NT2/D1 (cell line): ENCODE data around the gene SEL1L3.

Source experiments
- SUZ12 ChIP-seq: IDR thresholded peaks from 2 replicates; pipeline ENCODE4 v1.6.1; 2011; ENCODE audit not compliant: insufficient read length, insufficient read depth; ENCODE audit errors: extremely low read depth
- YY1 ChIP-seq: IDR thresholded peaks from 2 replicates; pipeline ENCODE4 v1.6.1; 2011; ENCODE audit not compliant: insufficient read length, insufficient read depth
- ZNF274 ChIP-seq: IDR thresholded peaks from 2 replicates; pipeline ENCODE4 v1.6.1; 2011; ENCODE audit warnings: mild to moderate bottlenecking, low read depth, low read length

DNA sequence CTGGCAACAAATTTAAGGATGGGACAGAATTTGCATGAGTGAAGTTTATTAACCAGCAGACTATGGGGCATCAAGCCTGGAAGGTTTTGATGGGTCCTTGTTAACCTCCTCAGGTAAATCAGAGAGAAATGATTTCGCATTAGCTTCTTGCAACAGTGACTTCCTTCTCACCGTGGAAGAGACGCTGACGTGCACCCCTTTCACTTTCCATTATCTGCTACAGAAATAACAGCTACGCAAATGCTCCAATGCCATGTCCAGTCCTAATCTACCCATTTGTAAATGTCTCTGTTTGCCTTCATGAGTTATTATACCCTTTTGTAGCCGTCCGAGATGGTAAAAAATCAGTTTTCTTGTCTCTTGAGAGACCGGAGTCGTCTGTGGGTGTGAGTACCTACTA, 106.9 kb downstream of the SEL1L3 start:
- TF ChIP-seq ZNF274, result no peak
- no peak for TF ChIP-seq YY1
- TF ChIP-seq SUZ12, result no peak
